A549 (cell line): Measurements from ENCODE around the gene PRDM15.

Experiments used
- BHLHE40 ChIP-seq: IDR thresholded peaks from 2 replicates; pipeline ENCODE4 v1.6.1; 2012; ENCODE audit warnings: low read depth, low read length, inconsistent platforms
- CTCF ChIP-seq: fragments of >200 bp; sonication (Bioruptor Twin); formaldehyde crosslinking; IDR thresholded peaks from 3 replicates; pipeline ENCODE4 v1.5.1; 2016
- EP300 ChIP-seq, 2 experiments: fragments of >200 bp; sonication (Bioruptor Twin); formaldehyde crosslinking; IDR thresholded peaks; 2 replicates in 1 of 2; 3 replicates in 1 of 2; pipeline ENCODE4 v1.6.1; 2016 to 2017
- ESRRA ChIP-seq: fragments of 150-350 bp; IDR thresholded peaks from 2 replicates; pipeline ENCODE4 v1.6.1; 2014; ENCODE audit warnings: mild to moderate bottlenecking, low read length, borderline replicate concordance
- FOSB ChIP-seq: fragments of 250-450 bp; sonication (Bioruptor Pico); IDR thresholded peaks from 2 replicates; pipeline ENCODE4 v1.5.0; 2020; ENCODE audit warnings: mild to moderate bottlenecking, moderate library complexity
- MYC ChIP-seq: IDR thresholded peaks from 2 replicates; pipeline ENCODE4 v1.6.1; 2012; ENCODE audit warnings: mild to moderate bottlenecking, inconsistent platforms, low read length, improper control_type of control experiment, borderline replicate concordance
- POLR2A ChIP-seq: IDR thresholded peaks from 2 replicates; pipeline ENCODE4 v1.6.1; 2012; ENCODE audit warnings: mild to moderate bottlenecking, low read length
- RARB ChIP-seq: fragments of 250-450 bp; sonication (Bioruptor Pico); IDR thresholded peaks from 2 replicates; pipeline ENCODE4 v1.8.0; 2021; ENCODE audit warnings: mild to moderate bottlenecking, moderate library complexity
- RCOR1 ChIP-seq: fragments of 150-350 bp; IDR thresholded peaks from 2 replicates; pipeline ENCODE4 v1.6.1; 2014; ENCODE audit warnings: antibody characterized with exemption, low read length, low read depth

DNA sequence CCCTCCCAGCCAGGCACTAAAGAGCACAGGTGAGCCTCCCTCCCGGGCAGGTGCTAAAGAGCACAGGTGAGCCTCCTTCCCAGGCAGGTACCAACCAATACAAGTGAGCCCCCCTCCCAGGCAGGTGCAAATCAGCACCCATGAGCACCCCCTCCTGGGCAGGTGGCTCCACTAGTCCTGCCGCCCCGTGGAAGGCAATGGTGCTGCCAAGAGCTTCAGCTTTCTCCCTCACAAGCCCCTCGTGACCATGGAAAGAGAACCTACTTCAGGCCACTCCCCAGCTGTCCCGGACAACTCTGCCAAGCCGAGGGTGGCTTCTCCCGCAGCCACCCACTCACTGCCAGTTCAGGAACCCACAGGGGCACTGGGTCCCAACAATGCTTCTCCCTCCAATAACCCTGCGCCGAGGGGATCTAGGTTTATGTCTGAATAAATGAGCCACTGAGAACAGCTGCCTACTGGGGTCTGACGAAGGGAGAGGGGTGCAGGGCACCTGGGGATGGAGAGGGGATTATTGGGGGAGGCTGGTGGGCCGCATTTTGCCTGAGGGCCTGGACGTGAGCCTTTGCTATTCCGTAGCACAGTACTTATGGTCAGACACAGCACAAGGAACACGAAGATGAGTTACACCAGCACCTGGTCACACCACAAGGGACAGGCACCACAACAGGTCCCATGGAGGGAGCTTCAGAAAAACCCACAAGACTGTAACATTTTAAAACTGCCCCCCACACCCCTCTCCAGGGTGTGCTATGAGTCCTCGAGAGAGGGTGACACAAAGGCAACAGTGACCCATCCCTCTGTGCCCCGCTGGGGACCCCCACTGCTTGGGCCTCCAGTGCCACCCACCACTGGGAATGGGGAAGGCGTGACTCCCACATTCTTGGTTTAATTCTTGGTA lies 46.3 kb downstream of the PRDM15 start:
- TF ChIP-seq CTCF (no peak), EP300 (IDR thresholded peaks at IDR 0.05) (no peak), POLR2A (no peak), RARB (CRISPR knock-in tag) (no peak), RCOR1 (no peak), ESRRA (no peak), MYC (no peak), FOSB (CRISPR knock-in tag) (no peak), BHLHE40 (no peak)
